Tibial nerve (tissue), 4 donors: Measurements from ENCODE around the gene RPAIN. TPM values are rescaled to one million over a fixed set of nuclear protein-coding genes. Genes with fewer than 3 reads are reported as not detected.

Experiments
- DNase-seq, 2 donors: peaks; one replicate each; pipeline ENCODE4 v3.0.0-alpha.2; 2019; ENCODE audit warnings: low spot score in 2 of 2
- H3K27ac ChIP-seq, 4 donors: fragments of 200-600 bp; sonication (generic) in 3 of 4; one replicate each; pipeline ENCODE4 v1.5.1; 2017 to 2019; ENCODE audit warnings: mild to moderate bottlenecking in 1 of 4
- H3K27me3 ChIP-seq, 2 donors: fragments of 200-600 bp; sonication (generic) in 1 of 2; one replicate each; pipeline versions ENCODE4 v1.5.1 to v1.6.0; 2017 to 2019
- H3K36me3 ChIP-seq, 3 donors: fragments of 200-600 bp; sonication (generic); one replicate each; pipeline ENCODE4 v1.5.1; 2018 to 2019
- H3K4me1 ChIP-seq, 4 donors: fragments of 200-600 bp; sonication (generic) in 3 of 4; one replicate each; pipeline ENCODE4 v1.5.1; 2017 to 2019
- H3K4me3 ChIP-seq, 4 donors: fragments of 200-600 bp; sonication (generic) in 3 of 4; one replicate each; pipeline ENCODE4 v1.5.1; 2017 to 2019; ENCODE audit warnings: mild to moderate bottlenecking in 1 of 4, moderate library complexity in 1 of 4
- H3K9me3 ChIP-seq, 4 donors: fragments of 200-600 bp; sonication (generic) in 3 of 4; one replicate each; pipeline ENCODE4 v1.5.1; 2017 to 2019
- EP300 ChIP-seq, 2 donors: sonication (generic); formaldehyde crosslinking; IDR thresholded peaks; one replicate each; pipeline ENCODE4 v1.6.1; 2017; ENCODE audit warnings: antibody characterized with exemption in 2 of 2, mild to moderate bottlenecking in 1 of 2
- POLR2A ChIP-seq, 2 donors: fragments of 450-650 bp; IDR thresholded peaks; one replicate each; pipeline ENCODE4 v1.6.1; 2017; ENCODE audit warnings: antibody characterized with exemption in 2 of 2, mild to moderate bottlenecking in 2 of 2, moderate library complexity in 2 of 2
- WGBS, 2 donors: methylation state at CpG; one replicate each; pipeline ENCODE4 v1.1.5; 2018; 5-methylcytosine and 5-hydroxymethylcytosine counted together
- total RNA-seq, 4 donors: library from RNA; depleted of rRNA; stranded (reverse); fragments of >200 nt; gene quantifications; one replicate each; pipeline ENCODE4 v1.1.0, GENCODE V29; 2016
- TF ChIP-seq, protein P1 (sequence below), 5 experiments: fragments of 200-600 bp in 3 of 5; fragments of 450-650 bp in 2 of 5; sonication (generic) in 3 of 5; IDR thresholded peaks; one replicate each; pipeline ENCODE4 v1.5.1; 2016 to 2019; ENCODE audit warnings: antibody characterized with exemption in 5 of 5, mild to moderate bottlenecking in 3 of 5, moderate library complexity in 2 of 5

RPAIN gene
- total RNA-seq, 4 donors from 2014 or later = 36.3 to 79.3 (median 65.2) TPM

DNA sequence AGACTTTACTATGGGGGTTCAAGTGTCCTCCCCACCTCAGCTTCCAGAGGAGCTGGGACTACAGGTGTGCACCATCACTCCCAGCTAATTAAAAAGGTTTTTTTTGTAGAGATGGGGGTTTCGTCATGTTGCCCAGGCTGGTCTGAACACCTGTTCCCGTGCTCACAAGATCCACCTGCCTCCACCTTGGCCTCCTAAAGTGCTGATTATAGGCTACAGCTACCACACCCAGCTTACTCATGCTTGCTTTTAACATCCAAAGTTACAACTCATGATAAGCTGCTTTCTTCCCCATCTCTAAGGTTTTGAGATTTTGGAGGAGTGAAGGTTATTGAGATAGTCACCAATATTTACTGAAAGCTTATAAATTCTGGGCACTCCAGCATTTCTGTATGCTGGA is 3.1 kb upstream of the RPAIN start:
- H3K4me1 ChIP-seq = peaks cover 0 to 37% (median 26%) of the 10 kb centered on the region in 4 donors

DNA sequence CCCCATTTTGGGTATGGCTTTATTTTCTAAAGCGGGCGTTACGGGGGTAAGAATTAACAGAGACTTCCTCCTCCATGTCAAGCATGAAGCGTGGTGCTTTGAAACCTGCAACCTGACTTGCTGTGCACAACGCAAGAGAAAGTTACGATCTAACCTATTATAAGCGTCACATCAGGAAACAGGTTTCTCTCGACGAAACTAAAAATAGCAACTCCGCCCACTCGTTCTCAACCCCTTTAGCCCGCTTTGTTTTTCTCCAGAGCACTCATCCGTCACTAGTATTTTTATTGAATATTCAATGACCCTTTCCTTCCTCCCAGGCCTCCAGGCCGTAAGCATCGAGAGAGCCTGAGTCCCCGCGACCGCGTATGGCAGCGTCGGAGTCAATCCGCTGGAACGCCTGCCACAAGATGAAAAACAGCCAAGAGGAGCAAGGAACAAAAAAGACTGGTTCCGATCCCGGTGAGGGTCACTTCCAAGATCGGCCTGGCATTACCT is 1.1 kb upstream of the RPAIN start:
- 0 to 1% methylated on average over 26 of the region's 26 CpGs for WGBS, 2 donors
- H3K27me3 ChIP-seq = no peaks in the 10 kb centered on the region

More for the DNA sequence above, 3.1 kb upstream of the RPAIN start:
- H3K27me3 ChIP-seq = no peaks in the 10 kb centered on the region
- H3K4me3 ChIP-seq = no peak overlapping the region
- 90 to 97% methylated on average over 2 of the region's 2 CpGs for WGBS, 2 donors
- no peak for DNase-seq
- no peaks in the 10 kb centered on the region for H3K9me3 ChIP-seq
- H3K27ac ChIP-seq = no peak overlapping the region
- H3K36me3 ChIP-seq = peaks cover 0 to 46% (median 0%) of the 10 kb centered on the region in 3 donors
- TF ChIP-seq POLR2A (IDR thresholded peaks at IDR 0.05) = no peak
- TF ChIP-seq EP300 (IDR thresholded peaks at IDR 0.05) = no peak
- TF ChIP-seq, protein P1, sequence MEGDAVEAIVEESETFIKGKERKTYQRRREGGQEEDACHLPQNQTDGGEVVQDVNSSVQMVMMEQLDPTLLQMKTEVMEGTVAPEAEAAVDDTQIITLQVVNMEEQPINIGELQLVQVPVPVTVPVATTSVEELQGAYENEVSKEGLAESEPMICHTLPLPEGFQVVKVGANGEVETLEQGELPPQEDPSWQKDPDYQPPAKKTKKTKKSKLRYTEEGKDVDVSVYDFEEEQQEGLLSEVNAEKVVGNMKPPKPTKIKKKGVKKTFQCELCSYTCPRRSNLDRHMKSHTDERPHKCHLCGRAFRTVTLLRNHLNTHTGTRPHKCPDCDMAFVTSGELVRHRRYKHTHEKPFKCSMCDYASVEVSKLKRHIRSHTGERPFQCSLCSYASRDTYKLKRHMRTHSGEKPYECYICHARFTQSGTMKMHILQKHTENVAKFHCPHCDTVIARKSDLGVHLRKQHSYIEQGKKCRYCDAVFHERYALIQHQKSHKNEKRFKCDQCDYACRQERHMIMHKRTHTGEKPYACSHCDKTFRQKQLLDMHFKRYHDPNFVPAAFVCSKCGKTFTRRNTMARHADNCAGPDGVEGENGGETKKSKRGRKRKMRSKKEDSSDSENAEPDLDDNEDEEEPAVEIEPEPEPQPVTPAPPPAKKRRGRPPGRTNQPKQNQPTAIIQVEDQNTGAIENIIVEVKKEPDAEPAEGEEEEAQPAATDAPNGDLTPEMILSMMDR (IDR thresholded peaks at IDR 0.05) = no peak

DNA sequence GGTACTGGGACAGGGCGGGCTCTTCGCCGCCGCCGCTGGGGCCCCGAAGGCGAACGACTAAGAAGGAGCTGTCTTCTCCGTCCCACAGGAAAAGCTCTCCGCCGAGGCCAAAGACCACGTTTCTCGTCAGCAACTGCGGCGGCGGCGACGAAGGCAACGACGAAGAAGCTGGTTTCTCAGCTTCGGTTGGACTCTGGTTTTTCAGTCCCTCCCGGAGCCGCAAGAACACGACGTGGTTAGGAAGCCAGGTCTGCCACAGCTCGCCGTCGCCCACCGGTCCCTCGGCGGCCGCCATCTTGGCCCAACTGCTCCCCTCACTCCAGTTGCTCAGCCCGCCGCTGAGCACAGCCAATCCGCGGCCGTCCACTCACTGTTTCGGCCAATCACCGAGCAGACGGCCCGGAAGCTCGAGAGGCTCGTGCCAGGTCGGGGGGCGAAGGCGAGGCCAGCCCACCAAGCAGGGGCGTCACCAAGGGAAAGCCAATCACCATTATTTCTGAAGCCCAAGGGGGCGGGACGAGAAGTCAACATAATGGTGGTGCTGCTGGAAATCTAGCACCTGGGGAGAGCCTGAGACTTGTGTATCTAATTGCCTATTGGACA is 525 bp upstream of the RPAIN start, which contains the start of gene NUP88:
NUP88 (minus strand) TSS at position 307 of the 603 bp plus-strand sequence; CDS start at position 295, 12 bp downstream.
- Histone ChIP-seq H3K4me1 (peaks cover 0 to 46% (median 26%) of the 10 kb centered on the region in 4 donors), H3K4me3 (peak within 1 kb of the TSS; percentile 78 to 97 (median 90)), H3K27me3 (no peaks in the 10 kb centered on the region), H3K36me3 (peaks cover 0 to 46% (median 0%) of the 10 kb centered on the region in 3 donors), H3K9me3 (no peaks in the 10 kb centered on the region), H3K27ac (peak within 1 kb of the TSS; percentile 49 to 96 (median 90))
- TF ChIP-seq EP300 (IDR thresholded peaks at IDR 0.05) (peak in 1 of 2 donors; percentile 44), POLR2A (IDR thresholded peaks at IDR 0.05) (peak; percentile 35 to 62)
- TF ChIP-seq, protein P1 (IDR thresholded peaks at IDR 0.05) = no peak
- WGBS, 2 donors = 0 to 1% methylated on average over 22 to 28 of the region's 49 CpGs
- peak; percentile 89 to 94 for DNase-seq

More for the DNA sequence above, 1.1 kb upstream of the RPAIN start:
- H3K9me3 ChIP-seq = no peaks in the 10 kb centered on the region
- TF ChIP-seq, protein P1 (IDR thresholded peaks at IDR 0.05) = no peak
- TF ChIP-seq EP300 (IDR thresholded peaks at IDR 0.05) (no peak), POLR2A (IDR thresholded peaks at IDR 0.05) (no peak)
- peak overlapping the region; percentile 78 to 97 (median 90) for H3K4me3 ChIP-seq
- peaks cover 0 to 46% (median 26%) of the 10 kb centered on the region in 4 donors for H3K4me1 ChIP-seq
- H3K36me3 ChIP-seq = peaks cover 0 to 46% (median 0%) of the 10 kb centered on the region in 3 donors
- peak in 1 of 2 donors; percentile 11 for DNase-seq
- H3K27ac ChIP-seq = peak overlapping the region; percentile 49 to 96 (median 90)

DNA sequence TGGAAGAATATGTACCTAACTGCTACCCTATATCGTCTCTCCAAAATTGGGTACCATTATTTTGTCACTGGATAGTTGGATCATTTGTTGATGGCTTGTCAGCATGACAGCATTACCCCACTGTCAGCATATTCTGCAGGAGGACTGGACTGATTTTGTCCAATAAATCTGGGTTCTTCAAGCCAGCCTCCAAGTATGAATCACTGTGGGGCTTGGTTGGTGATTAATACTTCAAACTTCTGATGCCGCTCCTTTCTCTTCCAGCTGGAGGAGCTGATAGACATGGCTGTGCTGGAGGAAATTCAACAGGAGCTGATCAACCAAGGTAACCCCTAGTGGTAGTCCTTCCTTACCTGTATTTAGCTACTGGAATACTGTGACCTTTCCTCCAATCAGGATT is 2.5 kb downstream of the RPAIN start:
- WGBS, 2 donors = 76 to 82% methylated on average over 2 of the region's 2 CpGs
- TF ChIP-seq, protein P1 (IDR thresholded peaks at IDR 0.05) = no peak
- TF ChIP-seq POLR2A (IDR thresholded peaks at IDR 0.05) = no peak
- no peak for TF ChIP-seq EP300 (IDR thresholded peaks at IDR 0.05)
- H3K36me3 ChIP-seq = peaks cover 0 to 63% (median 2%) of the 10 kb centered on the region in 3 donors
- H3K27me3 ChIP-seq = no peaks in the 10 kb centered on the region
- no peaks in the 10 kb centered on the region for H3K9me3 ChIP-seq
- no peak for DNase-seq
- peaks cover 0 to 33% (median 21%) of the 10 kb centered on the region in 4 donors for H3K4me1 ChIP-seq
- H3K27ac ChIP-seq = no peak overlapping the region
- H3K4me3 ChIP-seq = no peak overlapping the region

DNA sequence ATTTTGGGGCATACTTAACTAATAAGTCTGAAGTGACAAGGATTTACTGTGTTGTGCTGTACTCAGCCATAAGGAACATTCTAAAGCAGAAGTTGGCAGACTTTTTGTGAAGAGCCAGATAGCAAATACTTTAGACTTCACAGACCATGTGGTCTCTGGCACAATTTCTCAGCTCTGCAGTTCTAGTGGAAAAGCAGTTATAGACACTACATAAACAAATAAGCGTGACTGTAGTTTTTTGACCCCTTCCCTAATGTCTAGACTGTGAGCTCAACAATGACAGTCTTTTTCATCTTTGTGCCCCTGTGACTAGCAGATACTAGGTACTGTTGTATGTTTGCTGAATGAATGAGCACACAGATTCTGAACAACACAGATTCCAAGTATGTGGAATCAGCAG is 4.9 kb downstream of the RPAIN start:
- WGBS, 2 donors = 45 to 59% methylated on average over 1 of the region's 1 CpG
- H3K36me3 ChIP-seq = peaks cover 0 to 87% (median 2%) of the 10 kb centered on the region in 3 donors
- DNase-seq = no peak
- no peak overlapping the region for H3K4me3 ChIP-seq
- H3K4me1 ChIP-seq = peaks cover 0 to 21% (median 12%) of the 10 kb centered on the region in 4 donors
- no peaks in the 10 kb centered on the region for H3K27me3 ChIP-seq
- H3K9me3 ChIP-seq = no peaks in the 10 kb centered on the region
- no peak overlapping the region for H3K27ac ChIP-seq
- TF ChIP-seq, protein P1 (IDR thresholded peaks at IDR 0.05) = no peak
